HG03571 (cell line): ENCODE data around the gene FAM78A.
"Not testable (repeated sequence)": the region's sequence is repeated elsewhere in the genome, so short reads cannot be mapped to it uniquely, and the experiment has no call there.

Experiments
- ATAC-seq: cut with Tn5 transposase; IDR thresholded peaks from one replicate; pipeline ENCODE4 v1.9.1; 2021; ENCODE audit not compliant: unreplicated experiment

The FAM78A gene

DNA sequence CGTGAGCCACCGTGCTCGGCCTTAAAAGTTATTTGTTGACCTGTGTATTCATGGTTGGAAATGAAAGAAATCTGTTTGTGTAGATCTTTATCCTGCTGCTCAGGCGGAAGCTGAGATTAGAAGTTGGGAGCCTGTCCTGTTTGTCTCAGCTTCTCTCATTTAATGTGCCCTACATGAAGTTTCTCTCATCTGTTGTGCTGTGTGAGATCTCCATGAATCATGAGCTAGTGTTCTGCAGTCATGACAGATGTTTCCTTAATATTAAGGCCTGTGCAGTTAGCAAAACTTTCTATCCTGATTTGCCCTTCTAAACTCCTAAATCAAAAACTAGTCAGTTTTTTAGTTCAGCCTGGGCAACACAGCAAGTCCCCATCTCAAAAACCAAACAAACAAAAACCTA is 59.5 kb downstream of the FAM78A start:
- no peak for ATAC-seq

DNA sequence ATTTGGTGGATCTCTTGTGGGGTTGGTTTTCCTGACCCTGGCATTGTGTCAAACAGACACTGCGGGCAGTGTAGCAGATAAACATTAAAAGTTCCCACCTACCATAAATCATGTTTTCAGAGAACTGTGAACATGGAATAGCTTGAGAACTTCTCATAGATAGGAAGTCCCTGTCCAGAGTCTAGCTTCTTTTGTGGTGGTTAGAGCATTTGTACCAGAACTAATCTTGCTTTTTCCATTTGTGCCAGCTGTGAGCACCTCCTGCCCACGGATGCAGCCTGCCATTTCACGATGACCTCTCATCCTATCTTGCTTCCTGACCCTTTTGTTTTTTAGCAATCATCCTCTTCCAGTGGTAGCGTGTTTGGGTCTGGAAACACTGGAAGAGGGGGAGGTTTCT is 61.4 kb downstream of the FAM78A start:
- no peak for ATAC-seq

DNA sequence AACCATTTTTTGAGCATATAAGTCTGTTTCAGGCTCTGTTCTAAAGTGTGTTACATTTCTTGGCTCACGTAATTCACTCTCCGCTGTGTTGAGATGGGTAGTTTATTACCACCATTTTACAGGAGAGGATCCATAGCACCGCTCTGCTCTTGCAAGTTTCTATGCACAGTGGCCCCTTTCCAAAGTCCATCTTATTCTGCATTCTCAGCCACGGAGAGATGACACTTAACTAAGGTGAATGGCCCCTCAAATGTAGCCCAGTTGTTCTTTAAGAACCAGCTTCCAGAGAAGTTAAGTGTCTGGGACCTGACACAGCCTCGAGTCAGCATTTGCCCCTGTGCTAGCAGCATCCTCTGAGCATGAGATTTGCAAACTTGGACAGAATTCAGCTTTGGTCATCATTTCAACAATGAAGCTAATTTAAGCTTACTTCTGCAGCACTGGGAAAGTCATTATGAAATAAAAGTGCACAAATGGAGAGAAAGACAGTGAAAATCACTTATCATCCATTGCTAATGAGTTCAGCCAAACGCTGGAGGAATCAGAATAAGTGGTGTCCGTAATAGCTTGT is 61.9 kb downstream of the FAM78A start:
- no peak for ATAC-seq

DNA sequence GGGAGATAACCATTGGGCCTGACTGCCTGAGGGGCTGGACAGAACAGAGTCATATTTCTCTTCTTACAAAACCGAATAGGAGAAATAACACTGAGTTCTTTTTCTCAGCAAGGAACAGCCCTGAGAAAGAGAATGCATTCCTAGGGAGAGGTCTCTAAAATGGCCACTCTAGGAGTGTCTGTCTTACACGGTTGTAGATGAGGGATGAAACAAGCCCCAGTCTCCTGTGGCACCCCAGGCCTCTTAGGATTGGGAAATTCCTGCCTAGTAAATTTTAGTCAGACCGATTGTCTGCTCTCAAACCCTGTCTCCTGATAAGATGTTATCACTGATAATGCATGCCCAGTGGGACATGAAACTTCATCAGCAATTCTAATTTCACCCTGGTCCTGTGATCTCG is 64.4 kb downstream of the FAM78A start:
- not testable (repeated sequence) for ATAC-seq
